HFFc6 (cell line): ENCODE data around the gene ATP23. TPM values are rescaled to one million over a fixed set of nuclear protein-coding genes. Genes with fewer than 3 reads are reported as not detected.
A peak's percentile ranks its signal among the peaks of the same experiment; 100 is the strongest.

Source experiments
- DNase-seq: peaks from one replicate; pipeline ENCODE4 v3.0.0-alpha.2; 2018
- H3K27ac Mint-ChIP-seq: 2 replicates; pipeline ENCODE4 v1.8.0; 2020; ENCODE audit warnings: mild to moderate bottlenecking, mixed read lengths
- H3K27me3 Mint-ChIP-seq: 2 replicates; pipeline ENCODE4 v1.8.0; 2021; ENCODE audit warnings: mild to moderate bottlenecking, moderate library complexity, mixed read lengths; ENCODE audit not compliant: insufficient read depth
- H3K36me3 Mint-ChIP-seq: 2 replicates; pipeline ENCODE4 v1.8.0; 2021; ENCODE audit warnings: low read depth, mixed read lengths
- H3K4me1 Mint-ChIP-seq: 2 replicates; pipeline ENCODE4 v1.8.0; 2020; ENCODE audit warnings: low read depth, mixed read lengths
- H3K4me3 Mint-ChIP-seq: 2 replicates; pipeline ENCODE4 v1.8.0; 2020; ENCODE audit warnings: mild to moderate bottlenecking, moderate library complexity, mixed read lengths
- H3K9me3 Mint-ChIP-seq: 2 replicates; pipeline ENCODE4 v1.8.0; 2020; ENCODE audit warnings: mild to moderate bottlenecking, mixed read lengths
- total RNA-seq, 6 experiments: library from RNA; stranded (reverse); fragmentation: NEBNext Ultra II Directional; extraction: Animal tissue kit (Norgen Biotek cat#: 25700); gene quantifications; 2 replicates in 1 of 6; 3 replicates in 5 of 6; pipeline ENCODE4 v1.2.3, GENCODE V29; 2021
- TF ChIP-seq, protein P1 (sequence below): fragments of 200-600 bp; sonication (generic); IDR thresholded peaks from 2 replicates; pipeline ENCODE4 v1.5.0; 2021; ENCODE audit warnings: antibody characterized with exemption, mild to moderate bottlenecking

Gene ATP23
- total RNA-seq, 6 experiments from 2014 or later = 3.1 to 4.0 (median 3.6) TPM

DNA sequence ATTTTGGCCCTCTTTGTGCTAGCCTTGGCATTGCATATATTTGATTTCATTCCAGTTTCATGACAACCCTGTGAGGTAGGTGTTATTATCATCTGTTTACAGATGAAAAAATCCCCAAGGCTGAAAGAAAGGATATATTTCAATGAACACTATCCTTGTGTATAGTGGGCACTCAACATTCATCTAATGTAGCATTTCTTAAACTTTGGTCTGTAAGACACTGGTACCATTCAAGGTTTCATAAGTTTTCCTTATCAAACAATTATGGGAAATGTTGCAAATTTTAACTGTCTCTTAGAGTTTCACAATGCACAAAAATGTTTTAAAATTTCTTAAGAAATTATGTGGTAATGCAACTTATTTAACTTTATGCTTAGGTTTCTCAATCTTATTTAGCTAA is 44.3 kb downstream of the ATP23 start:
- Mint-ChIP-seq H3K36me3 (no peaks in the 10 kb centered on the region), H3K4me3 (no peak overlapping the region), H3K27ac (no peak overlapping the region), H3K27me3 (no peaks in the 10 kb centered on the region; the same call in 1 of the 2 replicates), H3K4me1 (peaks cover 12% of the 10 kb centered on the region), H3K9me3 (no peaks in the 10 kb centered on the region)
- no peak for DNase-seq
- TF ChIP-seq, protein P1, sequence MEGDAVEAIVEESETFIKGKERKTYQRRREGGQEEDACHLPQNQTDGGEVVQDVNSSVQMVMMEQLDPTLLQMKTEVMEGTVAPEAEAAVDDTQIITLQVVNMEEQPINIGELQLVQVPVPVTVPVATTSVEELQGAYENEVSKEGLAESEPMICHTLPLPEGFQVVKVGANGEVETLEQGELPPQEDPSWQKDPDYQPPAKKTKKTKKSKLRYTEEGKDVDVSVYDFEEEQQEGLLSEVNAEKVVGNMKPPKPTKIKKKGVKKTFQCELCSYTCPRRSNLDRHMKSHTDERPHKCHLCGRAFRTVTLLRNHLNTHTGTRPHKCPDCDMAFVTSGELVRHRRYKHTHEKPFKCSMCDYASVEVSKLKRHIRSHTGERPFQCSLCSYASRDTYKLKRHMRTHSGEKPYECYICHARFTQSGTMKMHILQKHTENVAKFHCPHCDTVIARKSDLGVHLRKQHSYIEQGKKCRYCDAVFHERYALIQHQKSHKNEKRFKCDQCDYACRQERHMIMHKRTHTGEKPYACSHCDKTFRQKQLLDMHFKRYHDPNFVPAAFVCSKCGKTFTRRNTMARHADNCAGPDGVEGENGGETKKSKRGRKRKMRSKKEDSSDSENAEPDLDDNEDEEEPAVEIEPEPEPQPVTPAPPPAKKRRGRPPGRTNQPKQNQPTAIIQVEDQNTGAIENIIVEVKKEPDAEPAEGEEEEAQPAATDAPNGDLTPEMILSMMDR = no peak

DNA sequence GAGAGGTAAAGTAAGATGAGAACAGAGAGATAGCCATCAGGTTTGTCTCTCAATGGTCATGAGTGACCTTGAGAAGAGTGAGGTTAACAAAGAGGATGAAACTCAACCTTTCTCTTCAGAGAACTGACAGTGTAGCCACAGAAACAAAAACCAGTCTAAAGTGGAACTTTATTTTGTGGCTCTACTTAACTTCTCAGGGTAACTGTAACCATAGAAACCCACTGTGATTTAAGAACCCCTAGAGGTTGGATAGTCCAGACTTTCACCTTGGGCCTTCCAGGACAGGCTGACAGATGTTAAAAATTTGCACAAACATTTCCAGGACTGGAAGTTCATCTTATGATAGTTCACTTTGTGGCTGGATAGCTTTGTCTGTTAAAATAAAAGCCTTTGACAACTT is 48.5 kb downstream of the ATP23 start:
- no peaks in the 10 kb centered on the region; the same call in 1 of the 2 replicates for H3K4me1 Mint-ChIP-seq
- H3K9me3 Mint-ChIP-seq = no peaks in the 10 kb centered on the region
- no peak for DNase-seq
- TF ChIP-seq, protein P1 = no peak
- no peak overlapping the region for H3K27ac Mint-ChIP-seq
- no peaks in the 10 kb centered on the region; the same call in 1 of the 2 replicates for H3K27me3 Mint-ChIP-seq
- H3K4me3 Mint-ChIP-seq = no peak overlapping the region
- H3K36me3 Mint-ChIP-seq = no peaks in the 10 kb centered on the region

DNA sequence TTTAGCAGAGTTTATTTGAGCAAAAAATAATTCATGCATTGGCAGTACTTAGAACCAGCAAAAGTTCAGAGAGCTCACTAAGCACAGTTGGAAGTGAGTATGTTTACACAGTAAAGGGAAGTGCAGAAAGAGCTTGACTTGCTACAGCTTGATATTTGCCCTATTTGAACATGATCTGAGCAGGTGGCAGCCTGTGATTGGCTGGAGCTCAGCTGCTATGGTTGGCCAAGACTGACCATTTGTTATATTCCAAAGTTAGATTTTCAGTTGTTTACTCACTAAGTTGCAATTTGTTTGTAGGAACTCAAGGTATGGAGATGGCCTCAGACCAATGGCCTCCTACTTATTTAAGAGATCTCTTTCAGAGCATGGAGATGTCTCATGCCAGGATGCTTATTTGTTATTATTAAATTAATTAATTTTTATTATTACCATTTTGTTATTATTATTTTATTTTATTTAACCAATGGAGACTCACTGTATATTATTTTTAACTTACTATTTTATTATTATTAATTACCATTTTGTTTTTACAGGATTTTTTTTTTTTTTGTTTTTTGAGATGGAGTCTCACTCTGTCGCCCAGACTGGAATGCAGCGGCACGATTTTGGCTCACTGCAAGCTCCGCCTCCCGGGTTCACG is 49.0 kb downstream of the ATP23 start:
- Mint-ChIP-seq H3K27me3 (no peaks in the 10 kb centered on the region; the same call in 1 of the 2 replicates), H3K4me1 (no peaks in the 10 kb centered on the region), H3K36me3 (no peaks in the 10 kb centered on the region), H3K27ac (no peak overlapping the region), H3K9me3 (no peaks in the 10 kb centered on the region), H3K4me3 (no peak overlapping the region)
- DNase-seq = no peak
- TF ChIP-seq, protein P1 = no peak

DNA sequence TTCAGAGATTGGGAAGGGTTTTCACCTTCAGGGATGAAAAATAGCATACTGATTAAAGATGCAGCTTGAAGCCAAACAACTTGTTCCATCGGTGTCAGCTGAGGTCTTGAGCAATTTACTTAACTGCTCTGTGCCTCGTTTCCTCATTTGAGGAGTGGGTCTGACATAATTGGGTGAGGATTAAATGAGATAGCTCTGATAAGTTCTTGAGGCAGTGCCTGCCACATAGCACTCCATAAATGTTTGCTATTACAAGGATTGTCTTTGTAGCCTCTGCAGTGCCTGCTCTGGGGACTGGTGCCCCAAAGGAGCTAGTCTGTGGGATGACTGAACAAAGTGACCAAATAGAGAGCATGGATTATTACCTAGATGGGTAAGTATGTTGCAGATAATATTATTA is 50.6 kb downstream of the ATP23 start:
- no peak overlapping the region for H3K27ac Mint-ChIP-seq
- no peak for DNase-seq
- H3K4me3 Mint-ChIP-seq = no peak overlapping the region
- peaks cover 1% of the 10 kb centered on the region; the same call in 1 of the 2 replicates for H3K36me3 Mint-ChIP-seq
- H3K9me3 Mint-ChIP-seq = peaks cover 12% of the 10 kb centered on the region
- no peaks in the 10 kb centered on the region for H3K4me1 Mint-ChIP-seq
- TF ChIP-seq, protein P1 = no peak
- no peaks in the 10 kb centered on the region; the same call in 1 of the 2 replicates for H3K27me3 Mint-ChIP-seq

DNA sequence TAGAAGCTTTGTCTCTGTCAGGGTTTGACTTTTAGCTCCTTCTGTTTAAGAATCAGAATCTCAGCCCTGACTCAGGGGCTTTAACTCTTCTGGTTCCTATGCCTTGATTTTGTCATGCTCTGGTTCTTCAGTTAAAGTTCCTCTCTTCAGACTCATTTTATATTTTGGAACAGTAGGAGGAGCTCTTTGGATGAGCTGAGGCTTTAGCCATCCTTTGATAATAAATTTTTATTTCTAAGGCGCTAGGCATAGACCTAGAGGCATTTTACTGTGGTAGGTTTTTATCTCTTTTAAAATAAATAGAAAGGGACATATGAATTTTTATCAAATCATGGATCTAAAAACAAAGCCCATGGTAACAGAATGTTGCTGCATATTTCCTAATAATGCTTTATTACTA is 51.7 kb downstream of the ATP23 start:
- H3K36me3 Mint-ChIP-seq = peaks cover 6% of the 10 kb centered on the region; the same call in 1 of the 2 replicates
- TF ChIP-seq, protein P1 = peak; percentile 74
- H3K27ac Mint-ChIP-seq = no peak overlapping the region
- no peaks in the 10 kb centered on the region; the same call in 1 of the 2 replicates for H3K27me3 Mint-ChIP-seq
- H3K4me3 Mint-ChIP-seq = no peak overlapping the region
- H3K9me3 Mint-ChIP-seq = peaks cover 18% of the 10 kb centered on the region
- DNase-seq = peak; percentile 25
- H3K4me1 Mint-ChIP-seq = no peaks in the 10 kb centered on the region
